Measurements from ENCODE around the gene CHST13.

Gene CHST13

GRCh38 chr3:126478581-126479310 is 45.2 kb upstream of the CHST13 start:
- TF ChIP-seq, protein P1, sequence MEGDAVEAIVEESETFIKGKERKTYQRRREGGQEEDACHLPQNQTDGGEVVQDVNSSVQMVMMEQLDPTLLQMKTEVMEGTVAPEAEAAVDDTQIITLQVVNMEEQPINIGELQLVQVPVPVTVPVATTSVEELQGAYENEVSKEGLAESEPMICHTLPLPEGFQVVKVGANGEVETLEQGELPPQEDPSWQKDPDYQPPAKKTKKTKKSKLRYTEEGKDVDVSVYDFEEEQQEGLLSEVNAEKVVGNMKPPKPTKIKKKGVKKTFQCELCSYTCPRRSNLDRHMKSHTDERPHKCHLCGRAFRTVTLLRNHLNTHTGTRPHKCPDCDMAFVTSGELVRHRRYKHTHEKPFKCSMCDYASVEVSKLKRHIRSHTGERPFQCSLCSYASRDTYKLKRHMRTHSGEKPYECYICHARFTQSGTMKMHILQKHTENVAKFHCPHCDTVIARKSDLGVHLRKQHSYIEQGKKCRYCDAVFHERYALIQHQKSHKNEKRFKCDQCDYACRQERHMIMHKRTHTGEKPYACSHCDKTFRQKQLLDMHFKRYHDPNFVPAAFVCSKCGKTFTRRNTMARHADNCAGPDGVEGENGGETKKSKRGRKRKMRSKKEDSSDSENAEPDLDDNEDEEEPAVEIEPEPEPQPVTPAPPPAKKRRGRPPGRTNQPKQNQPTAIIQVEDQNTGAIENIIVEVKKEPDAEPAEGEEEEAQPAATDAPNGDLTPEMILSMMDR (IDR thresholded peaks at IDR 0.05; ENCODE audit: low read depth, low read length, missing control alignments): no peak
- no peak for DNase-seq (ENCODE audit: extremely low read depth, low read depth)
- no peak overlapping the region for H3K4me3 ChIP-seq (replicated peaks; ENCODE audit: low read depth, low read length)

DNA sequence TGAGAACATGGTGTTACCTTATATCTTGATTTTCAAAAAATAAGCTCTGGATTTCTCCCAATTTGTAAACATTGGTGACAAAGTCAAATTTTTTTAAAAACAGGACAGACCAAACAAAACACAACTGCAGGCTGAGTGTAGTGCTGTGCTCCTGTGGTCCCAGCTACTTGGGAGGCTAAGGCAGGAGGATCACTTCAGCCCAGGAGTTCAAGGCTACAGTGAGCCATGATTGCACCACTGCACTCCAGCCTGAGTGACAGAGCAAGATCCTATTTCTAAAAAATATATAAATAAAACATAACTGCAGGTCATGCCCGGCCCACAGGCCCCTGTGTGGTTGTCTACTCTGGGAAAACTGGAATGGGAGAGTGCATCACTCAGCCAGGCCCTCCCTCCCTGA is 44.3 kb upstream of the CHST13 start:
- H3K4me3 ChIP-seq (replicated peaks; ENCODE audit: low read depth, low read length): no peak overlapping the region
- DNase-seq (ENCODE audit: extremely low read depth, low read depth): no peak
- TF ChIP-seq, protein P1 (IDR thresholded peaks at IDR 0.05; ENCODE audit: low read depth, low read length, missing control alignments): no peak

DNA sequence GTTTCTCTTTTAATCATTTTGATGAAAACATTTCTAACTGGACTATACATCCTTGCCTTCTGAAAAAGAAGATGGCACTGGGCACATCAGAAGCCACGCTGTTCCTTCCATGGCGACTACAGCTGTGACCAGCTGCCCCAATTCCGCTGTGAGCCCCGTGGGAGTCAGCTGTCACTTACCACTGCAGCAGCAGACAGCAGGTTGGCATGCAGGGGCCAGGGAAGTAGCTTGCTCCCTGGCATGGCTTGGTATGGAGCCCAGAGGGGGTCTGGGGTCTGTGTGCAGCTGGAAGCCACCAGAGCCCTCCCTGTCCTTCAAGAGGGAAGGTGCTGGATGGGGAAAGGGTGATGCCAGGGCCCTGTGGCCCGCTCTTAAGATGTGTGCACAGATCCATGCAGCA is 43.7 kb upstream of the CHST13 start:
- H3K4me3 ChIP-seq (replicated peaks; ENCODE audit: low read depth, low read length): no peak overlapping the region
- DNase-seq (ENCODE audit: extremely low read depth, low read depth): no peak
- TF ChIP-seq, protein P1 (IDR thresholded peaks at IDR 0.05; ENCODE audit: low read depth, low read length, missing control alignments): no peak

DNA sequence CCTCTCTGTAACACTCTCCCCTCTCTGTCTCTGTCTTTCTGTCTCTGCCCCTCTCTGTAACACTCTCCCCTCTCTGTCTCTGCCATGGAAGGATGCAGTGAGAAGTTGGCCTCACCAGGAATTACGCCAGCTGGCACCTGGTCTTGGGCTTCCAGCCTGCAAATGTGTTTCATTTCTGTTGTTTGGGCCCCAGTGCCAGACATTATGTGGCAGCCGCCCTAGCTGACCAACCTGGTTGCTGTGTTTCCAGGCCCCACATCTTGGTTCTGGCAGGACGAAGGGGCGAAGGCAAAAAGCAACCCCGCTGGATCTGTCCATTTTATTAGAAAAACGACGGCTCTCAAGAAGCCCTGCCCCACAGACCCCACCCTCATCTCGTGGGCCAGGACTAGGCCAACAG is 43.1 kb upstream of the CHST13 start:
- no peak for DNase-seq (ENCODE audit: extremely low read depth, low read depth)
- TF ChIP-seq, protein P1 (IDR thresholded peaks at IDR 0.05; ENCODE audit: low read depth, low read length, missing control alignments): no peak

GRCh38 chr3:126481808-126482502 is 42.0 kb upstream of the CHST13 start:
- TF ChIP-seq, protein P1 (IDR thresholded peaks at IDR 0.05; ENCODE audit: low read depth, low read length, missing control alignments): no peak
- DNase-seq (ENCODE audit: extremely low read depth, low read depth): no peak
- no peak overlapping the region for H3K4me3 ChIP-seq (replicated peaks; ENCODE audit: low read depth, low read length)

More for the DNA sequence above, 43.1 kb upstream of the CHST13 start:
- H3K4me3 ChIP-seq (replicated peaks; ENCODE audit: low read depth, low read length): no peak overlapping the region

DNA sequence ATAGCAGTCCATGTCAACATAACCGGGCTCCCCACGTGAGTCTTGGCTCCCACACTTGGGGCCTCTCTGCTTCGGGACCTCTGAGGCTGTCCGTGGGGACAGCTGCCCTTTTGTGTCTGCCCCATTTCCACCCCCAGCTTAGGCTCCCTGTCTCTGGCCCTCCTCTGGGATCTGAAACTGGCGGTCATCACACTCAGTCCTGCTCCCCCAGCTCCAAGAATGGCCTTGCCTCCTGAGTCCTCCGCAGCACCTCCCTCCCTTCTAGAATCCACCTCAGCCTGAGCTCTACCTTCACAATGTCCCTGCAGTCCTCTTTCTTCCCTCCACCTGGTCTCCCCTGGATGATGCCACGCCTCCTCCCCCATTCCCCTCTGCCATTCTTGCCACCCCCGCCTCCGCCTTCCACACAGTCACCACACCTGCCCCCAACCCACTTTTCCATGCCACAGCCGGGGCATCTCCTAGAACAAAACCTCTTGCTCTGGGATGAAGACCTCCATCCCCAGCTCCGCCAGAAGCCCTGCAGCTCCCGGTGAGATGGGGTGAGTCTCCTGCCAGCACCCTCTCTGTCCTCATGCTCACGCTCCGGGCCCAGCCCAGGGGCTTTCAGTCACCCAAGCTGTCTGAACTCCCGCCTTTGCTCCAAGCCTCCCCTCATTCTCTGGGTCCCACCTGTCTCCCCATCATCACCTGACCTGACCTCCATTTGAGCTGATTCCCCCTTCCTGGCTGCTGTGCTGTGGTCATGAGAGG is 41.3 kb upstream of the CHST13 start:
- no peak for DNase-seq (ENCODE audit: extremely low read depth, low read depth)
- TF ChIP-seq, protein P1 (IDR thresholded peaks at IDR 0.05; ENCODE audit: low read depth, low read length, missing control alignments): no peak
- H3K4me3 ChIP-seq (replicated peaks; ENCODE audit: low read depth, low read length): no peak overlapping the region

Measured in HFF-Myc (cell line).